ENCODE results near the gene STX18.

DNA sequence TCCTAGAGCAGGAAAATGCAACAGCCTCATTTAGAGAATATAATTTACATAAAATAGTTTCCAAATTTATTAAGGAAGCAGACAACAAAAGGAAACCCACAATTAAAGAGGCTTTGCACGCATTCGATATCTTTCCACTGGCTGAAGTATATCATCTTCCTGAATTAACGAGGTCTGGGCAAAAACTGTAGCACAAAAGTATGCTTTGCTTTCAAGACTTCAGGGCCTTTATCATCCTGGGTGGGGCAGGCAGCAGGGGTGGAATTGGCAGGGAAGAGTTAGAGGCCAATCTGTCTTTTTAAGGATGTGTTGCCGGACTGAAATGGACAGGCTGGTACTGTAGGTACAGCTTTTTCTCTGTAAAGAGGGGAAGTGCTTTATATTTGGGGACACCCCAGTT is 17.0 kb upstream of the STX18 start:
- TF ChIP-seq, protein P1, sequence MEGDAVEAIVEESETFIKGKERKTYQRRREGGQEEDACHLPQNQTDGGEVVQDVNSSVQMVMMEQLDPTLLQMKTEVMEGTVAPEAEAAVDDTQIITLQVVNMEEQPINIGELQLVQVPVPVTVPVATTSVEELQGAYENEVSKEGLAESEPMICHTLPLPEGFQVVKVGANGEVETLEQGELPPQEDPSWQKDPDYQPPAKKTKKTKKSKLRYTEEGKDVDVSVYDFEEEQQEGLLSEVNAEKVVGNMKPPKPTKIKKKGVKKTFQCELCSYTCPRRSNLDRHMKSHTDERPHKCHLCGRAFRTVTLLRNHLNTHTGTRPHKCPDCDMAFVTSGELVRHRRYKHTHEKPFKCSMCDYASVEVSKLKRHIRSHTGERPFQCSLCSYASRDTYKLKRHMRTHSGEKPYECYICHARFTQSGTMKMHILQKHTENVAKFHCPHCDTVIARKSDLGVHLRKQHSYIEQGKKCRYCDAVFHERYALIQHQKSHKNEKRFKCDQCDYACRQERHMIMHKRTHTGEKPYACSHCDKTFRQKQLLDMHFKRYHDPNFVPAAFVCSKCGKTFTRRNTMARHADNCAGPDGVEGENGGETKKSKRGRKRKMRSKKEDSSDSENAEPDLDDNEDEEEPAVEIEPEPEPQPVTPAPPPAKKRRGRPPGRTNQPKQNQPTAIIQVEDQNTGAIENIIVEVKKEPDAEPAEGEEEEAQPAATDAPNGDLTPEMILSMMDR (IDR thresholded peaks at IDR 0.05), result no peak
- no peak for TF ChIP-seq POLR2AphosphoS5 (IDR thresholded peaks at IDR 0.05)
